Ishikawa (cell line): ENCODE data around the gene TMEM238.

ENCODE experiments used
- REST ChIP-seq: IDR thresholded peaks from 2 replicates; pipeline ENCODE4 v1.6.1; 2012; ENCODE audit warnings: low read depth, mild to moderate bottlenecking
- TAF1 ChIP-seq: IDR thresholded peaks from 2 replicates; pipeline ENCODE4 v1.6.1; 2012; ENCODE audit warnings: low read depth, mild to moderate bottlenecking
- TCF12 ChIP-seq: IDR thresholded peaks from 2 replicates; pipeline ENCODE4 v1.6.1; 2012; ENCODE audit warnings: low read depth
- USF1 ChIP-seq: IDR thresholded peaks from 2 replicates; pipeline ENCODE4 v1.6.1; 2012
- YY1 ChIP-seq: IDR thresholded peaks from 2 replicates; pipeline ENCODE4 v1.6.1; 2012; ENCODE audit warnings: low read depth

GRCh38 chr19:55426042-55426441 is 42.0 kb upstream of the TMEM238 start:
- no peak for TF ChIP-seq USF1
- no peak for TF ChIP-seq TCF12
- TF ChIP-seq TAF1, result no peak
- no peak for TF ChIP-seq REST
- TF ChIP-seq YY1, result no peak
